Measurements from ENCODE around the gene KLHL17. TPM values are rescaled to one million over a fixed set of nuclear protein-coding genes. Genes with fewer than 3 reads are reported as not detected.

KLHL17 gene
- total and polyA plus RNA-seq, 9 of the 15 experiments (the other 6 are each of a cell fraction or from before 2014, with no cell fraction given), result 0.14 to 84.8 (median 13.0) TPM

GRCh38 chr1:1006305-1007159 is 46.1 kb downstream of the KLHL17 start:
- H3K4me1 ChIP-seq (replicated peaks in 1 of 2; ENCODE audit: control insufficient read depth in 2 of 2, insufficient read depth in 2 of 2, low read length in 2 of 2), result peaks cover 35 to 51% of the 10 kb centered on the region in 2 experiments
- in situ Hi-C loops (cut with MboI) (no loop called here), intact Hi-C loops (cut with micrococcal nuclease) (no loop called here)
- peaks cover 3% of the 10 kb centered on the region; the same call in 1 of the 3 replicates for H3K79me2 ChIP-seq (ENCODE audit: control insufficient read depth, insufficient read depth, low read length)
- no peaks in the 10 kb centered on the region for H3K36me3 ChIP-seq (ENCODE audit: control insufficient read depth, insufficient read depth, low read length)
- no peaks in the 10 kb centered on the region for H3K9me1 ChIP-seq (ENCODE audit: control insufficient read depth, insufficient read depth, low read length)
- TF ChIP-seq NR2C2 (CRISPR knock-in tag; IDR thresholded peaks at IDR 0.05) (peak; percentile 71; the same call in 1 of the 2 replicates), NR2C2 (tag; IDR thresholded peaks at IDR 0.05) (no peak), EP400 (IDR thresholded peaks at IDR 0.05) (peak; percentile 17; the same call in 1 of the 2 replicates), E2F6 (IDR thresholded peaks at IDR 0.05; ENCODE audit: borderline replicate concordance in 1 of 2, extremely low read depth in 1 of 2, insufficient read depth in 1 of 2, insufficient read length in 1 of 2, low read depth in 1 of 2, low read length in 1 of 2, poor library complexity in 1 of 2, severe bottlenecking in 1 of 2) (peak in 1 of 2 experiments; percentile 27), JUNB (CRISPR knock-in tag; conservative IDR thresholded peaks at IDR 0.05) (no peak), ATF3 (IDR thresholded peaks at IDR 0.05) (peak; percentile 55; the same call in 1 of the 2 replicates), ATF3 (CRISPR knock-in tag; conservative IDR thresholded peaks at IDR 0.05) (no peak), USF1 (CRISPR knock-in tag; IDR thresholded peaks at IDR 0.05) (peak; percentile 43; the same call in 1 of the 2 replicates), BCOR (IDR thresholded peaks at IDR 0.05) (no peak), NR2C1 (IDR thresholded peaks at IDR 0.05) (no peak), NR2C1 (tag; IDR thresholded peaks at IDR 0.05) (peak; percentile 83), CREM (IDR thresholded peaks at IDR 0.05; ENCODE audit: low read depth) (0 out of 2 replicates have a peak, but pooled peaks have one; percentile 1), ILK (tag; IDR thresholded peaks at IDR 0.05; ENCODE audit: borderline replicate concordance, low read depth) (no peak), MAX (CRISPR knock-in tag; IDR thresholded peaks at IDR 0.05) (peak; percentile 61)
- TF ChIP-seq, protein P1, sequence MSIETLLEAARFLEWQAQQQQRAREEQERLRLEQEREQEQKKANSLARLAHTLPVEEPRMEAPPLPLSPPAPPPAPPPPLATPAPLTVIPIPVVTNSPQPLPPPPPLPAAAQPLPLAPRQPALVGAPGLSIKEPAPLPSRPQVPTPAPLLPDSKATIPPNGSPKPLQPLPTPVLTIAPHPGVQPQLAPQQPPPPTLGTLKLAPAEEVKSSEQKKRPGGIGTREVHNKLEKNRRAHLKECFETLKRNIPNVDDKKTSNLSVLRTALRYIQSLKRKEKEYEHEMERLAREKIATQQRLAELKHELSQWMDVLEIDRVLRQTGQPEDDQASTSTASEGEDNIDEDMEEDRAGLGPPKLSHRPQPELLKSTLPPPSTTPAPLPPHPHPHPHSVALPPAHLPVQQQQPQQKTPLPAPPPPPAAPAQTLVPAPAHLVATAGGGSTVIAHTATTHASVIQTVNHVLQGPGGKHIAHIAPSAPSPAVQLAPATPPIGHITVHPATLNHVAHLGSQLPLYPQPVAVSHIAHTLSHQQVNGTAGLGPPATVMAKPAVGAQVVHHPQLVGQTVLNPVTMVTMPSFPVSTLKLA (conservative IDR thresholded peaks at IDR 0.05), result peak in 1 of 2 experiments; percentile 34; a peak in 1 of 4 replicates
- no peaks in the 10 kb centered on the region for H3K27me3 ChIP-seq (ENCODE audit: control insufficient read depth in 2 of 2, insufficient read depth in 2 of 2, low read length in 2 of 2)
- no peaks in the 10 kb centered on the region; the same call in none of the 2 replicates for H3K9me3 ChIP-seq (replicated peaks; ENCODE audit: control insufficient read depth, insufficient read depth, low read depth, low read length)
- ChIA-PET CTCF (ENCODE audit: low intra/inter-chr PET ratio) (no interaction called here), POLR2A (interaction anchor here (1.1 kb wide), 1 partner anchor 11 kb away, joined by 5 read pairs; no protein-coding TSS in a partner anchor)
- ATAC-seq (no peak), DNase-seq (ENCODE audit: extremely low read depth in 1 of 4, low spot score in 3 of 4) (peak in 2 of 4 experiments; percentile 21 to 22), FAIRE-seq (no peak)
- no peak overlapping the region for H3K4me2 ChIP-seq (ENCODE audit: insufficient read depth, low read length)
- H3K9ac ChIP-seq (ENCODE audit: insufficient read depth in 1 of 2, low read depth in 2 of 2, low read length in 2 of 2), result peak overlapping the region in 1 of 2 experiments; percentile 90; a peak in 2 of 4 replicates
- no peak overlapping the region for H3K27ac ChIP-seq (ENCODE audit: extremely low read depth, low read depth, low read length)
- BruUV-seq (replicated peaks), result no TSS peak
- H4K20me1 ChIP-seq (replicated peaks; ENCODE audit: control insufficient read depth, insufficient read depth, low read length), result 0 out of 2 replicates have a peak, but pooled peaks cover 4% of the 10 kb centered on the region
- 82% methylated on average over 36 of the region's 37 CpGs for WGBS (ENCODE audit: insufficient coverage, low coverage, missing lambda C conversion rate)
- no peak overlapping the region for H2AFZ ChIP-seq (ENCODE audit: low read depth, low read length)
- no peak overlapping the region for H3K4me3 ChIP-seq
